Stimulated activated CD4-positive, alpha-beta T cell treated with anti-CD3 and anti-CD28 coated beads, Interleukin-12 subunit alpha, Interleukin-12 subunit beta, amount 100 ng/mL, for 4 hours (primary cell): ENCODE results near the gene THAP10.
"Not testable (repeated sequence)": the region's sequence is repeated elsewhere in the genome, so short reads cannot be mapped to it uniquely, and the experiment has no call there.

ENCODE experiments used
- DNase-seq: peaks from one replicate; pipeline ENCODE4 v3.0.0-alpha.2; 2020

The THAP10 gene

DNA sequence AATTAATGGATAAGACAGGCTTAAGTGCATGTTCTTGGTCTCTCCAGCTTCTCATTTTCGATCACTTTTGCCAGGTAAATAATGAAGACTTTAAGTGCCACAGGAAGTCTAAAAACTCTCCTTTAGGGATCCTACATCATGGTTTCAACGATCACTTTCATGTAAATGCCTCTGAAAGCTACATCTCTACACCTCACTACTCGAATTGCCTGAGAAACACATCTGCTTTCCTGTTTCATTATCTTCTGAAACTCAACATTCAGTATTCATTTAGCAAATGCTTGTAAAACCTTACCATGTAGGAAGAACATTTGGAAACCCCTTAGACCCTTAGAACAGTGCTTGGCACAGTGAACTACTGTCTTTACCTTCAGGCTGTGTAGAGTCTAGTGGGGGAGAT lies 16.2 kb downstream of the THAP10 start:
- DNase-seq: no peak

DNA sequence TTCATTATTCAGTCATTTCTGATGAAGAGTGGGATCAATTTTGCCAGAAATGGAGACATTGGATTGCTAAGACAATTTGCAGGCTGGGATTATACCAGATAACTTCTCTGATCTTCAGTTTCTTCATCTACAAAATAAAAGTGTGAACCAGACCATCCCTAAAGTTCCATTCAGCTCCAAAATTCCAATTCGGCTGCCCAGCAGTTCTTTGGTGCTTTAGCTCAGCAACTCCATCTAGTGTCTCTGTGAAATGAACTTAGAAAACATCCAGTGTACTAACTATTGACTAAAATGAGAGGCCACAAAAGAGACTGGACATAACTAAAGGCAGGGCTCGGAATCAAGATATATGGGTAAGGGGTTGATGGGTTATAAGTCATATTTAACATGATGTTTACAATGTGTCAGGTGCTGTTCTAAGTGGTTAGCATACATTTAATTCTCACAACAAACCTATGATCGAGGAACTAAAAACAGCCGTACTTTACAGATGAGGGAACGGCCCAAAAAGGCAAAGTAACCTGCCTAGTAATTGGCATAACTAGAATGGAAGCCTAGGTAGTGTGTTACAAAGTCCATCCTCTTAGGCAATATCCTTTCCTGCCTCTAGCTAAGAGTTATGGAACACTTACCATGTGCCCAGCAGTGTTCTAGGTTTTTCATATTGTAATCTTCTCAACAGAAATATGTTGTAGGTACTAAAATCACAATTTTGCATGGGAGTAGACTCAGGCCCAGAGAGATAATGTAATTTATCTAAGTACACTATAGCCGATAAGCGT lies 17.0 kb downstream of the THAP10 start:
- DNase-seq: no peak

DNA sequence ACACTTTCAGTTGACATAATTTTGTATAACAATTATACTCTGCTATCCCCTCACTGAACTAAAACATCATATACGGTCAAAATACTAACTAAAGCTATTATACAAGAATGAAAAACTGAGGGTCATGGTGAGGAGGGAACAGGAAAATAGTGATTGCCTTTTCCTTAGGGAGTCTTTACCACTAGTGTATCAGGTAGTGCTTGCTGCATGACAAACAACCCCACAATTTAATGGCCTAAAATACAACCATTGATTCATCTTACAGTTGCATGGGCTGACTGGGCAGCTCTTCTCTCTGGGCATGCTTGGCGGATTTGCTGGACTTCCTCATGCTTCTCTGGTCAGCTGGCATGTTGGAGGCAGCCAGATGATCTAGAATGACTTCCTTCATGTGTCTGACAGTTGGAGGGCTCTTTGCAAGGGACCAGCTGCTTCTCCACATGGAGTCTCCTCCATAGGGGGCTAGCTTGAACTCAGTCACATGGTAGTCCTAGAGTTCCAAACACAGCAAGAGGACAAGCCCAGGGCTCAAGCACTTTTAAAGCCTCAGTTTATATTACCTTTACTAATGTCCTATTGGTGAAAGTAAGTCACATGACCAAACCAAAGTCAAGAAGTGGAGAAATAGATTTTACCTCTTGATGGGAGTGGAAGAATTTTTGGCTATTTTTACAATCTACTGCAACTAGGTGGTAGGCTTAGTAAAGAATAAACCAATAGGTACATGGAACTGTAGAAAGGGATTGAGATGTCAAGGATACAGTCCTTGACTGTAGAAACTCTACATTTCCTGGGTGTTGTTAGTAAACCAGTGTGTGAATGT lies 18.8 kb downstream of the THAP10 start:
- no peak for DNase-seq

DNA sequence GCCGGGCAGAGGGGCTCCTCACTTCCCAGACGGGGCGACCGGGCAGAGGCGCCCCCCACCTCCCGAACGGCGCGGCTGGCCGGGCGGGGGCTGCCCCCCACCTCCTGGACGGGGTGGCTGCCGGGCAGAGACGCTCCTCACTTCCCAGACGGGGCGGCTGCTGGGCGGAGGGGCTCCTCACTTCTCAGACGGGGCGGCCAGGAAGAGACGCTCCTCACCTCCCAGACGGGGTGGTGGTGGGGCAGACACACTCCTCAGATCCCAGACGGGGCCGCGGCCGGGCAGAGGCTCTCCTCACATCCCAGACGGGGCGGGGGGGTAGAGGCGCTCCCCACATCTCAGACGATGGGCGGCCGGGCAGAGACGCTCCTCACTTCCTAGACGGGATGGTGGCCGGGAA lies 20.7 kb downstream of the THAP10 start:
- DNase-seq: not testable (repeated sequence)

DNA sequence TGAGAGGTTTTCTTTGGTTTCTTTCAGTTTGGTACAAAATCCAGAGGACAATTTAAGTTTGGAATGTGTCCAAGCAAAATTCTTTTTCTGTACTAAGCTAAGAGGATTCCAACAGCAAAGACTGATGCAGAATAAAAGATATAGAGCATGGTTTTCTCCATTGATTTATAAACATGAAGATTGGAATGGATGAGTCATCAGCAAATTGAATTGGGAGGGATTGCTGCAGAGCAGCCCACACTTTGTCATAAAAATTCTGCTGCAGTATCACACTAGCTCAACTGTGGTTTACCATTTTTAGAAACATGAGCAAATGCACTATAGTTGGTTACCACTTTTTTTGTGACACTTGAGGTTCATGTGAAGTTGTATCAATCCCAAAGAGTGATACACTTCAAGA lies 22.2 kb downstream of the THAP10 start:
- DNase-seq: no peak

DNA sequence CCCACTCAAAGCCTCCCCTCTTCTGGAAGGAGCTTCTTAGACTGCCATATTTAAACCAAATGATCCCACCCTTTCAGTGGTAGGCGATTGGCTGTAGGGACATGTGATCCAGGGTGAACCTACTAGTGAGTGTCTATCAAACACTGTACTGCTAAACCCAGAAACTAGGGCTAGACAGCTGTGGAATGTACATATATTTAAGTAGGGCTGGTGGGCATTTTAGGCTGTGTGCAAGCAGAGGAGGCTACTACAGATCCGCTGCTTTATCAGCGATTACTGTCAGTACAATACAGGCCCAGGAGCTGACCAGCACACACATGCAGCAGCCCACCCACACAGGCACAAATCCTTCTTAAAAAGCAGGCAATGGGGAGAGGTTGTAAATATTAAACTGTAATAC lies 22.9 kb downstream of the THAP10 start:
- no peak for DNase-seq

DNA sequence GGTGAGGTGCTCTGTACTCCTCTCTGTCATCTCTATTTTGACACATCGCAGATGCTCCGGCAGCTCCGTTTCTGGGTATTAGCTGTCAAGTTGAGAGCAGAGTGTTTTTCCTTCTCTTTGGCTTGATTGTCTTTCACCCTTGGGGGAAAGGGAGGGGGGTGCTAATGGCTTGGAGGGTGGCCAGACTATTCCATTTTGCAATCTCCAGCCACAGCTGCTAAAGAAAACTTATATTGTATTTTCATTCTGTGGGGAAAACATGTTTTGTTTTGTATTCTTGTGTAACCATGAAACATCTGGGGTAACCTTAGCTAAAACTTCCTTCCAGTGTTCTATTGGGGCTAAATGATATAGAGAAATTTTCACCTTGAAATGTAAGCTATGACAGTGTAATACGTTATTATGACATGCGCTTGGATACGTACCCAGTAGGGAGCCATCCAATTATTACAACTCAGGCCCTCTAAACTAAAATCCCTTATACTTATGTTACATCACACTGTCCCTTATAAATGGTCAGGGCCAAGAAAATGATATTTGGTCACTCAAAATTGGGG lies 24.2 kb downstream of the THAP10 start:
- no peak for DNase-seq

DNA sequence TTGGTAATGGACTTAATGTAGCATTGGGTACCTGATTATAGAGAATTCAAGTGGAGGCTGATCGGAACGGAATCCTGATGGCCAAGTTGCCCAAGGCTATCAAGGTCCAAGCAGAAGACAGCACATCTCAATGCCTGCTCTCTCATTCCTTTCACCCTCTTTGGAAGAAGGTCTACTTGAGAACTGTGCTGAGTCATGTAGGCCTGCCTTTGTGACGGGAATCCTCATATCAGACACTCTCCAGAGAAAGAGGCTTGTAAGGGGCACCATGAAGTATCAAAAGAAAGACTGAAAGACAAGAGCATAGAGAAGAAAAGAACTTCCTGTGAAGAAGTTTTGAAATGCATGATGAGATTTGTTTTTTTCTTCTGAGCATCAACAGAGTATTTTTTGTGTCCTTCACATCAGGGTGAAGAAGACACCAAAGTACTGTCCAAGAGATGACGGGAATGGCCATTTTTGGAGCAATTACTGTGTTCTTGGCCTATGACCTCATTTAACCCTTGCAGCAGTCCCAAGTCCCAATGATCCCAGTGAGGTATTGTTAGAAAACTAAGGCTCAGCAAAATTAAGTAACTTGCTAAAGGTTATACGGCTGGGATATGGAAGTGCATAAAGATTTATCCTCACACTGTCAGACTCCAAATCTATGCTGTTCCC lies 25.1 kb downstream of the THAP10 start:
- no peak for DNase-seq

DNA sequence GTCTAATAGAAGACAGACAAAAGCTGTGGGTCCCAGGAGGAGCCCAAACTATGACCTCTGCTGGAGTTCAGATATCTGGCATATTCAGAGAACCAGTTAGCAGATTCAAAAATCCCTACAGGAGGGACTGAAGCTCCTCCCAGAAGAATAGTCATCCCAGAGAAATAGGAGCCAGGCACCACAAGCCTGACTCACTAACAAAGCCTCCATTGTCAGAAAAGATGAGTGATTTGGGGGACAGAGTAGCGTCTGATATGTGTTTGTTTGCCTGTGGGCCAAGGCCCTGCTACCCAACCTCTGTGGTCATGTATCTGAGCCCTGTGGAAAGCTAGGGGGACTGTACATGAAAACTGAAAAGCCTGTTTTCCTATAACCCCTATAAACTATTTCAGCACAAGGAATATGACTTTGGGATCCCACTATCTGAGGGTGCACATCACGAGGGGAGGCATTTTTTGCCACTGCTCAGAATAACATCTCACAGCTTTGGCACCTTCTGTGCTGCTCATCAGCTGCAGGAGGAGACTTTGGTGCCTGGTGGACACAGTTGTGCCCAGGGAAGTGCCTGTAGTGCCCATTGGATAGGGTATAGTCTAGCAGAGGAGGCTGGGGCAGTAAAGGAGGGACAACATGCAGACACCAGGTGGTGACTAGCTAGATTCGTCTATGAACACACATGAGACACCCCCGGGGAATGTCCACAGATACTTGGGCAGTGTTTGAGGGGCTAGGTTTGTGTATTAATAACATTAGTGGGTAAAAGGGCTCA lies 28.6 kb downstream of the THAP10 start:
- DNase-seq: no peak

DNA sequence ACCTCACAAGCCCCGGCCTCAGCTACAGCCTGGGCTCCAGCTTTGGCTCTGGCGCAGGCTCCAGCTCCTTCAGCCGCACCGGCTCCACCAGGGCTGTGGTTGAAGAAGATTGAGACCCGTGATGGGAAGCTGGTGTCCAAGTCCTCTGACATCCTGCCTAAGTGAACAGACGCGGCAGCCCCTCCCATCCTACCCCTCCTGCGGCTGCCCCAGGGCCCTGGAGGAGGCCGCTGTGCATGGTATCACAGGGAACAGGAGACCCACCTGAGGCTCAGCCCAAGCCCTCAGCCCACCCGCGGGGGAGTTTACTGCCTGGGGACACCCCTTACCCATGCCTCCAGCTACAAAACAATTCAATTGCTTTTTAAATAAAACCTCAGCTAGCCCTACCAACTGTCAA lies 32.2 kb downstream of the THAP10 start:
- DNase-seq: no peak

DNA sequence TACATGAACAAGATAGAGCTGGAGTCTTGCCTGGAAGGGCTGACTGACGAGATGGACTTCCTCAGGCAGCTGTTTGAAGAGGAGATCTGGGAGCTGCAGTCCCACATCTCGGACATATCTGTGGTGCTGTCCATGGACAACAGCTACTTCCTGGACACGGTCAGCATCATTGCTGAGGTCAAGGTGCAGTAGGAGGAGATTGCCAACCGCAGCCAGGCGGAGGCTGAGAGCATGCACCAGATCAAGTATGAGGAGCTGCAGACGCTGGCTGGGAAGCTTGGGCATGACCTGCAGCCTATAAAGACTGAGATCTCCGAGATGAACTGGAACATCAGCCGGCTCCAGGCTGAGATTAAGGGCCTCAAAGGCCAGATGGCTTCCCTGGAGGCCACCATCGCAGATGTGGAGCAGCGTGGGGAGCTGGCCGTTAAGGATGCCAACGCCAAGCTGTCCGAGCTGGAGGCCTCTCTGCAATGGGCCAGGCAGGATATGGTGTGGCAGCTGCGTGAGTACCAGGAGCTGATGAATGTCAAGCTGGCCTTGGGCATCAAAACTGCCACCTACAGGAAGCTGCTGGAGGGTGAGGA lies 32.8 kb downstream of the THAP10 start:
- no peak for DNase-seq

DNA sequence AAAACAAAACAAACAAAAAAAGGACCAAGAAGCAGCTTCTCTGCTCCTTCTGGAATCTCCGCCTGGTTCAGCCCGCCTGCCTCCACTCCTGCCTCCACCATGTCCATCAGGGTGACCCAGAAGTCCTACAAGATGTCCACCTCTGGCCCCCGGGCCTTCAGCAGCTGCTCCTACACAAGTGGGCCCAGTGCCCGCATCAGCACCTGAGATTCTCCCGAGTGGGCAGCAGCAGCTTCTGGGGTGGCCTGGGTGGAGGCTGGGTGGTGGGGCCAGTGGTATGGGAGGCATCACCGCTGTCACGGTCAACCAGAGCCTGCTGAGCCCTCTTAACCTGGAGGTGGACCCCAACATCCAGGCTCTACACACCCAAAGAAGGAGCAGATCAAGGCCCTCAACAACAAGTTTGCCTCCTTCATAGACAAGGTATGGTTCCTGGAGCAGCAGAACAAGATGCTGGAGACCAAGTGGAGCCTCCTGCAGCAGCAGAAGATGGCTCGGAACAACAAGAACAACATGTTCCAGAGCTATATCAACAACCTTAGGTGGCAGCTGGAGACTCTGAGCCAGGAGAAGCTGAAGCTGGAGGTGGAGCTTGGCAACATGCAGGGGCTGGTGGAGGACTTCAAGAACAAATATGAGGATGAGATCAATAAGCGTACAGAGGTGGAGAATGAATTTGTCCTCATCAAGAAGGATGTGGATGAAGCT lies 33.5 kb downstream of the THAP10 start:
- not testable (repeated sequence) for DNase-seq

DNA sequence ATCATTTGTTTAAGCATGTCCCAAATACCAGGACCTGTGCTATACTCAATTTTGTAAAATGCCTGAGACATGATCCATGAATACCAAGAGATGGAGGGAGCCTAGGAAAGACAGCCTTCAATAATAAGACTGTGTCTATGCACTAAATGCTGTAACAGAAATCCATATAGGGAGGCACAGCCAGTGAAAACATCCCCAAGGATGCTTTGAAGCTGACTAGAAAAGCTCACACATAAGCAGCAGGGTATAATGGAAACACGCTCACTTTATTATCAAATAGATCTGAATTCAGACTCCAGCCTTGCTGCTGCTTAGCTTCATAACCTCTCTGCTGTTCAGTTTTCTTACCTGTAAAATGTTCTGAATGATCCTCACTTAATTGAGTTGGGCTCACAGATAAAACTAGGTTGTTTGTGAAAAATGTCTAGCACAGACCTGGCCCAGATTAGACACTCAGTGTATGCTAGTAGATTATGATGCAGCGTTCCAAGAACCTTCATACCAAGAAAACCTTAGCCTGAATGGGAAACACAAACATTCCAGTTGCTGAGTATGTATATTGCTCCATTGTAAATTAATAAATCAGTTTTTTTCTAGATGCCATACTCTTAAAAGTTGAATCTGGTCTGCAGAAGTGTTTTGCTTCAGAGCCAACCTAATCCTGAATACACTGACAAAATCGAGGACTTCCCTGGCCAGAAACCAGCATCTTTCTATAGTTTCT lies 34.5 kb downstream of the THAP10 start:
- no peak for DNase-seq

DNA sequence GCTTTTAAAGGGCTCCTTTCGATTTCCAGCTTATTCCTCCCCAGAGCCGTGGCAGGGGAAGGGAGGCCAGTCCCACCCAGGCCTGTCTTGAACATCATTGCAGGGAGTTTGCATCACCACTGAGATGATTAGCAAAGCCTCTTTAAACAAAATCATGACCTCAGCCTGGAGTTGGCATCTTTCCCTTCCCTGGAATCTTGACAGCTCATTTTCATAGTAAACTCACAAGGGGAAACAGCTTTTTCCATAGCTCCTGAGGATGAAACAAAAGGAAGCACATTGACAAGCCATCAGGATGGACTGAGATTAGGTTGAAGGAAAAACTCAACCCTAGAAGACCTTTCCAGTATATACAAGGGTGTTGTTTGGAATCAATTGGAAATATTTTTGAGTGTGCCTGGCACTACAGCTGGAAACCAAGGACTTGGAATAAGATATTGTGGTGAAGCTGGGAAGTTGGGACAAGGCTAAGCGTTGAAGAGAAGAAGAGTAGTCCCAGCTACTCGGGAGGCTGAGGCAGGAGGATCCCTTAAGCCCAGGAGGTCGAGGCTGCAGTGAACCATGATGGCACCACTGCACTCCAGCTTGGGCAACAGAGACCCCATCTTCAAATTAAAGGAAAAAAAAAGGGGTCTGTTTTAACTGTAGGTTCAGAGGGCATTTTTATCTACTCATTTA lies 35.2 kb downstream of the THAP10 start:
- no peak for DNase-seq

DNA sequence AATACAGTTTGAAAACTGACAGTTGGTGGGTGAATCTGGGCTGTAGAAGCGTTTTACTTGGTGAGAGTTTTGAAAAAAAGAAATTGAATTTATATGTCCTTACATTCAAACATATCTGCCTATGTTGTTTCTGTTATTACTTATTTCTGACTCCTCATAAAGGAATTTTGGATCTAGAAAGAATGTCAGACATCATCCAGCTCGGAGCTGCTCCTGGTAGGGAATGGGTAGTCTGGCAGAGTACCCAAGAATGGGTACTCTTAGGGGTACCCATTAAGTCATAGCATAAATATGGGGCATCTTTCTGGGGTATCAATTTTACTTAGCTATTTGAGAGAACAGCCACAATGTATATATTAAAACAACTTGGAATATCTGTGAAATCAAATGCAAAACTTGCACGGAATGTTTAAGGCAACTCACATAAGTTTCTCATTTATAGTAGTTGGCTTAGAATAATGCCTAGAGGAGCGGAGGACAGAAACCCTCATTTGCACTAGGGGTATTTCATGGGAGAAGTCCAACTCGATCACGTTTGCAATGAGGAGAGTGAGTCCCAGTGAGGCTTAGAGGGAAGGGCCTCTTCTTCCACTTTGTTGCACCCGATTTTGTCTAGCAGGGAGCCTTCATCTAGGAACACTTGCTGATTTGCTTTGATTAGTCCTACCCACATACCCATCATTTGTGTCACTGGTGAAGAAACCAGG lies 35.9 kb downstream of the THAP10 start:
- DNase-seq: no peak

DNA sequence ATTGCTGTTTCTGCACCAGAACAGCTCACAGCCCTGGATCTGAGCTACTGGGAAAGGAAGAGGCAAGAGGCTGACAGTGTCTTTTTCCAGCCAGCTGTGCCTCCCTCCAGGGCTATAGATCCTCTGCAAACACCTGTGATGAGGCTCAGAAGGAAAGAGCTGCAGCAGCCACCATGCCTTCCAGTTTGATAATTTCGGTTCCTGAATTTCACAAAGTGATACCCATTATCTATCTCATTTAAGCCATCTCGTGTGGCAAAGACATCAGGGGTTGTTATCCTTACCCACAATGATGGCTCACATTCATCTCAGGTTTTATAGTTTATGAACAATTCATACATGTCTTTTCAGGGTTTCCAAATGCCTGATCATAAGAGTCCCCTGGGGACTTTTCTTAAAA lies 36.5 kb downstream of the THAP10 start:
- no peak for DNase-seq

DNA sequence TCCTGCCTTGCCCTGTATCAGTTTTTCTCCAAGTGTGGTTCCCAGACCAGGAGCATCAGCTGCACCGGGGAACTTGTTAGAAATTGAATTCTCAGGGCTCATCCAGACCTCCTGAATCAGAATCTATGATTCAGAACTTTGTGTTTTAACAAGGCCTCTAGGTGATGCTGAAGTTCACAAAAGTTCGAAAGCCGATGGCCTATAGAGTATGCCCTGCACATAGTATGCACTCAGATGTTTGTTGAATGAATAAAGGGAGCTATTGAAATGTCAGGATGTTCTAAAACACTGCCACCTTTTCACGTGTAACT lies 37.6 kb downstream of the THAP10 start:
- DNase-seq: no peak

DNA sequence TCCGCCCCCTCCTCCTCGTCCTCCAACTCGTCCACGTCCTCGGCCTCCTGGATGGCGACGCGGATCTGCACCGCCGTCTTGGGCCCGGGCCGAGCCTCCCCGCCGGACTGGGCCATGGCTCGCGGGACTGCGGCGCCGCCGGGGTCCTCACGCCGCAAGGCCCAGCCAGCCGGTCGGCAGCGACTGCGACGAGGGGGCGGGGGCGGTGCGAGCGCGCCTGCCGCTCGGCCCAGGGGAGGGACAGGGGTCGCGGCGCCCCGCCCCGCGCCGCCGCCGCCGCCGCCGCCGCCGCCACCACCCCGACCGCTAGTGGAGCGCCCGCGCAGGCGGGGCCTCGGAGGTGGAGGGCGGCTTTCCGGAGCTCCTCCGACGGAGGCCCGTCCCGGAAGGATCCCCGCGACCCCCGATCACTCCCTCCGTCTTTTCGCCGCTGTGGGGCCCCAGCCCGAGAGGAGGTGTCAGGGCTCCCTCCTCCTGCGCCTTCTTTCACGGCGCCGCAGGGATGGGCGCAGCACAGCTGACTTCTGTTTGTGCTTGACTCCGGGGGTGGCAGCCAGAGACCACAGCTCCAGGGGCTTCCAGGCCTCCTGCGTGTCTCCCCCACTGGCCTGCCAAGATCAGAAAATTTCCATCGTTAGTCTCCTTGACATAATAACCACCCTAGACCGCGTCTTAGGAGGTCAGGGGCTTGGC lies 38.1 kb downstream of the THAP10 start, which contains the start of gene LARP6:
LARP6 (minus strand) TSS at position 185 of the 693 bp plus-strand sequence; CDS start at position 116, 69 bp downstream.
- DNase-seq: peak; percentile 28
